Activated CD4-positive, alpha-beta T cell treated with anti-CD3 and anti-CD28 coated beads, Interleukin-2, amount 50 U/mL, for 16 hours (primary cell): ENCODE results near the gene ACTG1.

Source experiments
- DNase-seq: peaks from one replicate; pipeline ENCODE4 v3.0.0-alpha.2; 2020

ACTG1 gene

DNA sequence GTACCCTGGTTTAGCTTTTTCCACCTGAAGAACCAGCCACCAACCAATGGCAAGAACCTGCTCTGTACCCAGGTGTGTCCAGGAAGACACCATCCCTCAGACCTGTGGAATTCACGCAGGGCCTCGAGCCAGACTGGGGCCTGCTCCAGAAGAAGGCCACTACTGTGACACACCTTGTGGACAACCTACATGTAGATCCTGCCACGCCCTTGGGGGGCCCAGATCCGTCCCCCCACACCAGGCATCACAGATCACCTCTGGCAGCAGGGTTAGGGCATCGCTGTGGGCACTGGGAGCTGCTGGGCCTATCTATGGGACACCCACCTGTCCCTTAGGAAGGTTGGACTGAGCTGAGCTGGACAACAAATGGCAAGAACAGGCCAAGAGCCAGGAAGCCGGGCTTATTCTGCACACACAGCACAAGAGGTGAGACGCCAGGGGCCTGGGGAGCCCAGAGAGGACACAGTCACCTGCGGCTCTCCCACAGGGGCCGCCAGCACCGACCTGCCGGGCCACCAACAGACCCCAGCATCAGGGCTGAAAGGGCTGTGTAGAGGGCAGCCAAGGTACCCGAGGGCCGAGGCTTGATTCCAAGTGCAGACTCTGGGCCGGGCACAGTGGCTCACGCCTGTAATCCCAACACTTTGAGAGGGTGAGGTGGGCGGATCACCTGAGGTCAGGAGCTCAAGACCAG, 31.8 kb upstream of the ACTG1 start:
- DNase-seq = no peak

DNA sequence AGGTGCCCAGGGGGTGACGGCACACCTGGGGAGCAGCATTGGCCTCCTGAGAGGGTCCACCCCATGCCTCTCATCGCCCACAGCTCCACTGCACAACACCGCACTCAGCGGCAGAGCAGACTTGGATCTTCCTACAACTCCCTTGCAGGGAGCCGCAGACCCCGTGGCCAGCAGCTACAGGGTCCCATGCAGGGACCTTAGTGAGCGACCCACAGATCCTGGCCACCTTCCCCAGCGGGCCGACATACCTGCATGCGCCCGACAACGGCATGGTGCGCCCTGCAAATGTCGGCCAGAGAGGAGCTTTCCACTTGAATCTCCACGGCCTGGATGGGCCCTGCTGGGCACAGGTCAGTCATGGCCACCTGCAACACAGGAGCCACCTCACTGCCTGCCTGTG, 31.2 kb upstream of the ACTG1 start:
- DNase-seq = no peak

DNA sequence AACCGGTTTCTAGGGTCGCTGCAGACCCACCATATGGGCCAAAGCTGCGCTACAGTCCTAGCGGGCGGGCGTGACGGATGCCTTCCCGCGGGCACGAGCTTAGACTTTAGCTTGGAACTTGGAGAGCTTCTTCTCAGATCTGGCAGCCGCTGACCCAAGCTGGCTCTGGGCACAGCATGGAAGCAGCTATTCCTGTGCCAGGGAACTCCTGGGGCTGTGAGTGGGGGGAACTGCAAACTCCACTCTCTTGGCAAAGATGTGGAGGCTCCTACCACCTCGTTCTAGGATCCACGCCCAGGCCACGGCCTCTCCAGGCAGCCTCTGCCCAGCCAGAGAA, 30.7 kb upstream of the ACTG1 start:
- DNase-seq = no peak

DNA sequence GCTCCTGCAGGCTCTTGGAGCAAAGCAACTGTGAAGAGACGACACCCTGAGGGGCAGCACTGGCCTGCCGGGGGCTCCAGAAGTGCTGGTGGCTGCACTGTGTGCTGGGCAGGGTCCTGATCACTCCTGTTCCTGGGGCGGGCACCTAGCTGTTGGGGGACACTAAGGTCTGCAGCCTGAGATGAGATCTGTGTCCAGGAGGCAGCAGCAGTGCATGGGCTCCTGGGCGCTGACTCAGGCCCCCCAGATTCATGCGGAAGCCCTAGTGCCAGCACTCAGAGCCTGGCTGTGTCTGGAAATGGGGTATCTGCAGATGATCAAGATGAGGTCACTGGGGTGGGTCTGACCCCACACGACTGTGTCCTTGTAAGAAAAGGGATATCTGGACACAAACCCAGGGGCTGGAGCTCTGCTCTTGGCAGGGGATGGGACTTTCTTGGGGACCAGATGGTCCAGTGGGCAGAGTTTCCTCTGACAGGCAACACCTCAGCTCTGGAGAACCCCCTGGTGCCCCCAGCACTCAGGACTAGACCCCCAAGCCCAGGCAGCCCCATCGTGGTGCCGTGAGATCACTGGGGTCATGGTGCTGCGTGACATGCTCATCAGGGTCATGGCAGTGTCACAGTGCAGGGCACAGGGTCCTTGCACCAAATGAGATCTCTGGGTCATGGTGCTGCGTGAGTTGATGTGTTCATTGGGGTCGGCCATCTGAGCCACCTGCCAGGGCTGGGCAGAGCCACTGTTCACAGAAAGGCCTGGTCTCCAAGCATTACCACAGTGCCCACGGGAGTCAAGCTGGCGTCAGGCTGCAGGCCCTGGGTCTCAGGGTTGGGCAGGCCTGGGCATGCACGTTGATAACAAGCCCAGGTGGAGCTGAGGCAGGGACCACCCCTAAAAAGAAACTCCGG, 30.1 kb upstream of the ACTG1 start:
- DNase-seq = no peak

DNA sequence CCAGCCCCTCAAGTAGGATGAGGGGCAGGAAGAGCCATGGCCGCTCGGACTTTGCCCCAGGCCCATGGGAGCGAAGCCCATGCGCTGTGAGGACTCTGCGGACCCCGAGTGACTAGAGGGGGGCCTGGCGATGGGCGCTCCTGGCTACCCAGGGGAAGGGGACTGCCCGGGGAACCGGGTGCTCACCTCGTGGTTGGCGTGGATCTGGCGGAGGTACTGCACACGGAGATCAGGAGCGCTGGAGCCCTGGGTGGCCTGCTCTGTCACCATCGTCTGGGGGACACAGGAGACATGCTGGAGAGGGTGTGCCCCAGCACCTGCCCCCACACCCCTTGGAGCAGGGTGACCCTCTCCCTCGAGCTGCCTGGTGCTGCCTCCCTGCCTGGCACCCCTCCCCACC, 28.5 kb upstream of the ACTG1 start:
- no peak for DNase-seq

DNA sequence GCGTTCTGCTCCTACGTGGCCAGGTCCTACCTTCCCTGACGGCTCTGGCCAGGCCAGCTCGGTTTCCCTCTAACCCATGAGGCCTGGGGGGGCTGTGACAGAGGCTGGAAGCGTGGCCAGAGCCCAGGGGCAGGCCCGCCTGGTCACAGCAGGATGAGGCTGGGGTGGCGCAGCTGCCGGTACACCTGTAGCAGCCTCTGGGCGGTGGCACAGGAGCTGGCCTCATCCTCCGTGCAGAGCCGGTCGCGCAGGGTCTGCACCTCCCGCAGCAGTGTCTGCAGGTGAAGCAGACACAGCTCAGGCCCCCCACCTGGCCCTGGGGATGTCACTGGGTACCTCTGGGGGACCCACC, 28.1 kb upstream of the ACTG1 start:
- no peak for DNase-seq

DNA sequence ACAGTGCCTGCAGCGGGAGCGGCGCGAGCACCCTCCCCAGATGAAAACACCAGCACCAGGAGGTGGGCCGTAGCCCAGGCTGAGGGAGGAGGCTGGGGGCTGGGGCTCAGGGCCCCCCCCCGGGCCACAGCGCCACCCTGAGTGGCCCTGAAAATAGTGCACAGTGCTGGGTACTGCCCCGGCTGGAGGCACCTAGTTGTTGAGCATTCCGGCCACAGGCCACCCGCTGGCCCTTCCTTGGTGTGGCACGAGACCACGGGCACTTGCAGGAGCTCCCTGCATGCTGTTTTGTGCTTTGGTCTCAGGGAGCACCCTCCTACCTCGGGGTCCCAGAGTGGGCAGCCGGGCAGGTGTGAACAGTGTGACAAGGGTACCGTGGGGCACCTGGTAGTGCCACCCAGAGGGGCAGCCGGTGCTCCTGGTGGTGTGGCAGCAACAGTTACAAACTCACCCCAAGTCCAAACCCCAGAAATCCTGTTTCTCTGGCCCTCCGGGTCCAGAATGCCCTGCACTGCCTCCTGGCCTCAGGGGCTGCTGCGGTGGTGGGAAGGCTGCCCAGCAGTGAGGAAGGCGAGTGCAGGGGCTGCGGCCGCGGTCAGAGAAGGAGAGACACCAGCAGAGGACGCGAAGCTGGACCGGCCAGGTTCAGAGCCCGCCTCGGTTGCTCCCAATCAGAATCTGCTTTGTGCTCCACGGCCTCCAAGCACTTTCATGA, 27.5 kb upstream of the ACTG1 start:
- DNase-seq = no peak

DNA sequence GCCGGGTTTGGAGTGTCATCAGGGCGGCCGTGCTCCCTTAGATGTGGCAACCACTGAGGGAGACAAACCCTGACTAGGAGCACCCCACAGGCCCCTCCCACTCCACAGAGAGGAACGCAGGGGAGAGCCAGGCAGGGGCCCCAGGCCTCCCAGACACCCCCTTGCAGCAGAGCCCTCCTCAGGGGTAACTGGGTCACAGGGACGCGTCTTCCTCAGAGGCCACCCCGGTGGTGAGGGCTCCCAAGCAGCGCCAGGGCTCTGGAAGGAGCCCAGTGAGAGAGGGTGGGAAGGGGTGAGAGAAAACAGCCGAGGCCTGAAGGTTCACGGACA, 26.9 kb upstream of the ACTG1 start:
- no peak for DNase-seq

DNA sequence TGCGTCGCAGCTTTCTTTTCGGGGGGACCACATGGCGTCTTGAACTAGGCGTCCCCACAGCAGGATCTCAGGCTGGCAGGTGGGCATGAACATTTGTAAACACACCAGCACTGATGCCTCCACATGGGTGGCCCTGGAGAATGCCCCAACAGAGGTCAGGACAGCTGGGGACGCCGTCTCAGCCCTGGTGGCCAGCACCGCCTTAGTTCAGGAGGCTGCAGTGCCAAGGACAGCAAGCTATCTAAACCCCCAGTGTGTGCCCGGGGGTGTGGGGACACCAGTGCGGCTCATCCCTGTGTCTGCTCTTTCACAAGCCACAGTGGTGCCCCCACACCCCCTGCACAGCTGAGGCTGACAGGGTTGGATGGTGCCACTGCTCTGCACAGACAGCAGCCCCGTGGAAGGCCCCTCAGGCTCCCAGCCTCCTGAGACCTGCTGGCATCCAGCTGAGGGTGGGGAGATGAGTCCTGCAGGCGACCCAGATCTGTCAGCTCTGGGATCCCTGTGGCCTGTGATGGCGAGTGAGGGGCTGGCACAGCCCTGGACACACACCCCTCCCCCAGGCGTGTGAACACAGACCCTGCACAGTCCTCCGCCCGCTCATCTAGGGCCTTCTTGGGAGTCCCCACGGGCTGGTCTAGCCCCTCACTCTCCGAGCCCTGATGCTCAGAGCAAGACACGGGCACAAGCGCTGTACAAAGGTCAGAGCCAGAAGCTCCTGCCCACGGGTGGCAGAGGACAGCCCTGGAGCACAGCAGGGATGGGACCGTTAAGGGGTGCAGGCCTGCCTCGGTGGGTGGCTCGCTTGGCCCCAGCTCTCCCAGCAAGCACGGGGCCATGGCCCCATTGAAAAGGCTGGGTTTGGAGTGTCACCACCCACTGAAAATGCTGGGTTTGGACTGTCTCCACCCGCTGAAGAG, 26.3 kb upstream of the ACTG1 start:
- no peak for DNase-seq

DNA sequence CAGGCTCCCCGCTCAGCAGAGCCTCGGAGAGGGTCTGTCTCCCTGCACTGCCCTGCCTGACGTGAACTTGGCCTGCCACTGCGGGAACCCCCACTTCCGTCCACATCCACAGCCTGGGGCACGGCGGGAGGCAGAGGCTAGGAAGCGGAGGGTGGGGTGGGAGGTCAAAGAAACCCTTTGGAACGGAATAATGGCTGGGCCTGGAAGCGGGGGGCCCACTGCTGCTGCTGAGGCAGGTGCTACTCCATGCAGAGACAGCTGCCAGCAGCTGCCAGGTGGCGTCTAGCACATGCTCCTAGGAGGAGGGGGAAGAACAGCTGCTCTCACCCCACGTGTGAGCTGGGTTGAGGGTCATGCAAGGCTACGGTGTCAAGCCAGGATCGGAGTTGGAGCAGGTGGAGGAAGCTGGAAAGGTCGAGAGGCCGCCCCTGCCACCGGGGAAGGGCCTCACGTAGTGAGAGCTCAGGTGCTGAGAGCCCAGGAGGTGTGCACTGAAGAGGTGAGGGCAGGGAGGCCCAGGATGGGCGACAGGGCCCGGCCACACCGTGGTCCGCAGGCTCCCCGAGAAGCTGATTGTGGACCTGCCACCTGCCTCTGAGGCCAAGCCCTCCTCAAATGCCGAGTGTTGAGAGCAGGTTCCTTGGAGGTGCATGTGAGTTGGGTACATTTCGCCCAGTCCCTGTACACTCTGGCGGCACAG, 25.4 kb upstream of the ACTG1 start:
- no peak for DNase-seq

DNA sequence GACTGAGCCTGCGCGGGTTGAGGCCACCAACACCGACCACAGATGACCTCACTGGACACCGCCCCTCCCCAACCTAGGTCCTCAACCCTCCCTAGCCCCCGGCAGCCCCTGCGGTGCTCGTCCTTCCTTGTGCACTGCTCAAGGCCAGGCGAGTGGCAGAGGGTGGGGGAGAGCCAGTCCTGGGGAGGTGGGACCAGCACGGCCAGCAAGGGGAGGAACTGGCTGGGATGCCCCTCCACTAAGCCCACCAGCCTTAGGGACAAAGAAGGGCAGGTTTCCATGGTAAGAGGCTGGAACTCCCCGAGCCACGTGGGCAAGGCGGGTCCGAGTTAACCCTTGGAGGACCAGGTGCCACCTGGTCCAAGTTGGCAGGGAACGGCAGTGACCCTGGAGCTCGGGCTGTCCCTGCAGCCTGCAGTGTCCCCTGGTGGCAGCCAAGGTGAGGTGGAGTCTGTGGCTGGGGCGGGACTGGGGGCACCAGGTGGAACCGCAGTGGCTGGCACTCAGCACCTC, 24.8 kb upstream of the ACTG1 start:
- DNase-seq = no peak

DNA sequence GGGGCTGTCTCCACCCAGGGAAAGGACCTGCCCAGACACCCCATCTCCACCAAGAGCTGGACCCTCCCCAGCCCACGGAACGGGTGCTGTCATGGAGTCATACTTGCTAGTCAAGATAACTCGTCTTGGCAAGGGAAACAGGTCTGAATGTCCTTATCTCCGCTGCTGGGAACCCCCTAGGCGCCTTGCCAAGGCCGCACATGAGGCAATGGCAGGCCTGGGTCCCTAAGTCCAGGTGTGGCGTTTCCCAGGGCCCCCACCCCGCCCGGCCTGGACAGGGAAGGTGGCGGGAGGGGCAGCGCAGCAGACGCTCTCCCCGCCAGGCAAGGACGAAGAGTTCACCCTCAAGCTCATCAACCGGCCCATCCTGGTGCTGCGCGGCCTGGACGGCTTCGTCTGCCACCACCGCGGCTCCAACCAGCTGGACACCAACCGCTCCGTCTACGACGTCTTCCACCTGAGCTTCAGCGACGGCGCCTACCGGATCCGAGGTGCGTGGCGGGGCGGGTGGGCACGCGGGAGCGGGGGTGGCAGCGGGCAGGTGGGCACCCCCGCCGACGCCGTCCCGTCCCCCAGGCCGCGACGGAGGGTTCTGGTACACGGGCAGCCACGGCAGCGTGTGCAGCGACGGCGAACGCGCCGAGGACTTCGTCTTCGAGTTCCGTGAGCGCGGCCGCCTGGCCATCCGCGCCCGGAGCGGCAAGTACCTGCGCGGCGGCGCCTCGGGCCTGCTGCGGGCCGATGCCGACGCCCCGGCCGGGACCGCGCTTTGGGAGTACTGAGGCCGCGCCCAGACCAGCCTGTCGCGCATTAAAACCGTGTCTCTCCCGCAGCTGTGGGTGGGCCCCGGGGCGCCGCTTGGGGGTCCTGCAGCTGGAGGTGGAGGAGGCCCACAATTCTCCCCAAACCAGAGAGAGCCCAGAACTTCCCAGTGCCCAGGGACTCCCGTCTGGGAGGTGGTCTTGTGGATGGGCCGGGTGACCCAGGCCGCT, 24.0 kb upstream of the ACTG1 start:
- DNase-seq = no peak

DNA sequence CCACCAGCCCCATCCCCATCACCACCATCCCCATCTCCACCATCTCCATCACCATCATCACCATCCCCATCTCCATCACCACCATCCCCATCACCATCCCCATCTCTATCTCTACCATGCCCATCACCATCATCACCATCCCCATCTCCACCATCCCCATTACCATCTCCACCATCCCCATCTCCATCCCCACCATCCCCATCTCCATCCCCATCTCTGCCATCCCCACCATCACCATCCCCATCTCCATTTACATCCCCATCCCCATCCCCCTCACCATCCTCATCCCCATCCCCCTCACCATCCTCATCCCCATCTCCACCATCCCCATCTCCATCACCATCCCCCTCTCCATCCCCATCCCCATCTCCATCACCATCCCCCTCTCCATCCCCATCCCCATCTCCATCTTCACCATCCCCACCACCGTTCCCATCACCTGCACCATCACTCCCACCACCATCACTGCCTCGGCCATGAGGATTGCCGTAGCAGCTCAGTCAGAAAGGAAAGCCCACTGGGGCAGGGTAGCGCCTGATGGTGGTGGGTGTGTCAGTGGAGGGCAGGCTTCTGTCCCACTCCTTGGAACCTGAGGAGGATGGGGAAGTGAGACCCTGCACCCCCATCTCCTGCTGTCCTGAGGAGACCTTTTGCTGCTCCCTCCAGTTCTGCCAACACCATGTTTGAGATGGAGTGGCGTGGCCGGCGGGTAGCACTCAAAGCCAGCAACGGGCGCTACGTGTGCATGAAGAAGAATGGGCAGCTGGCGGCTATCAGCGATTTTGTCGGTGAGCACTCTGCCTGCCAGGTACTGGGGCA, 23.1 kb upstream of the ACTG1 start:
- no peak for DNase-seq

DNA sequence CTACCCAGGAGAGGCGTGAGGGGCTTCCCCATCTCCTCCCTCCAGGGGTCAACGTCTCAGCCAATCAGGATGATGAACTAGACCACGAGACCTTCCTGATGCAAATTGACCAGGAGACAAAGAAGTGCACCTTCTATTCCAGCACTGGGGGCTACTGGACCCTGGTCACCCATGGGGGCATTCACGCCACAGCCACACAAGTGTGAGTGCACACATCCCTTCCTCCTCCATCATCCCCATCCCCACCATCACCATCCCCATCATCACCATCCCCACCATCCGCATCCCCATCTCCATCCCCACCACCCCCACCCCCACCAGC, 22.4 kb upstream of the ACTG1 start:
- no peak for DNase-seq

DNA sequence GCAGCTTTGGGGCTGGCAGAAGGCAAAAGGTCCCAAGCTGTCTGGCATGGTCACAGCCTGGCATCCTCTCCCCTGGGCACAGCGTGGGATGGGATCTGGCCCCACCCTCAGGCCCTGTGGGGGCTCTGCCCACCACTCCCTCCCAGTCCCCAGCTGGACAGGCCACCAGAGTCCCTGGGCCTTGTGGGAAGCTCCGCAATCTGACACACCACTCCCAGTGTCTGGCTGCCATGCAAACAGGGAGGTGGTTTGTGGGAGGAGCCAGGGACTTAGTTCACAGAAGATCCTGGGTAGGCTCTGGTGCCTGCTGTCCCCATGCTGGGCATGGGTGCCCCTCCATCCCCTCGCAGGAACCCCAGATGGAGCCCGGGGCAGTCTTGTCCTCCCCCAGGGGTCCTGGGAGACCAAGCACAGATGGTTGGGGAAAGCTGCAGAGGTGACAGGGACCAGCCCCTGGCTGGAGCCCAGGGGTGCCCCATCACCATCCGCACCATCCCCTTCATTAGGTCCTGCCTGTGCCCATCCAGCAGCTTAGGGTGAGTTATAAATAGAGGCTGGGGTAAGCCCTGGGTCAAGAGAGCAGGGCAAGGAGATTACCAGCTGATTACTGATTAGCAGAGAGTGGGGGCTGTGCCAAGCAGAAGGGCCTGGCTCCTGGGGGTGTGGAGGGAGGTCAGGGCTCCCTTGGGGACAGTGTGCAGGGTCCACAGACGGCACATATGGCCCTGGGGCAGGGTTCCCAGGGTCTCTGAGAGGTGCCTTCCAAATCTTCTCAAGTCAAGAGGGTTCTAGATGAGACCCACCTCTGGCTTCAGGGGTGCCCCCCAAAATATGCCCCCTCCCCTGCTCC, 21.8 kb upstream of the ACTG1 start:
- no peak for DNase-seq

DNA sequence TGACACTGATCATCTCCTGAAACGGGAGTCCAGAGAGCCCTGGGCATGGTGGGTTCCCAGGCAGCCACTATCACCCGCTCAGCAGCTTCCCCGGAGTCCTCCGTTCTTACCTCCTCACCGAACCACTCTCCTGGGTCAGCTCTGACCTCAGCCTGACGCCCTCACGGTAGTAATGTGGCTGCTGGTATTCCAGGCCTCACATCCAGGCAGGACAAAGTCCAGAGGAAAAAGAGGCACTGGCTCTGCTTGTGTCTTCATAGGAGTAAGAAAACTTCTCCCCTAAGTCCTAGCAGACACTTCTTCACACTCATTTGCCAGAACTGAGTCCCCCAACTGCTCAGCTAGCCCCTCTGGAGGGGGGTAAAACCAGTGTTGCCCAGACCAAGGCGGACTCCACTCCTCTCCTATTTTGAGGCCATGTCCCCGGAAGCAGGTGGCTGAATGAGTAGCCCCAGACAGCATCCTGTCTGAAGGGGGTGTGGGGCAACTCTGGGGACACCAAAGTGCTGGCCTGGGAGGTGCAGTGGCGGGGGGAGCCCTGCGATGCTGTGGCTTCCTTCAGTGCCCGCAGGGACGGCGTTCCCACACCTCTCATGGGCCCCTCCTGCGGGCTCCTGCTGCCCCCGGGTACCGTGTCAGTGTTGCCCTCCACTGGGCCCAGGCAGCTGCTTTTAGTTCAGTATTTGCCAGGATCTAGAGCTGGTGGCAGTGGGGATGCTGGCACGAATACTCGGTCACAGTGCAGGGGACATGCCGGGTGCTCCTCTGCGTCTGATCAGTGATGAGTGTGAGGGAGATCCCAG, 20.9 kb upstream of the ACTG1 start:
- no peak for DNase-seq

DNA sequence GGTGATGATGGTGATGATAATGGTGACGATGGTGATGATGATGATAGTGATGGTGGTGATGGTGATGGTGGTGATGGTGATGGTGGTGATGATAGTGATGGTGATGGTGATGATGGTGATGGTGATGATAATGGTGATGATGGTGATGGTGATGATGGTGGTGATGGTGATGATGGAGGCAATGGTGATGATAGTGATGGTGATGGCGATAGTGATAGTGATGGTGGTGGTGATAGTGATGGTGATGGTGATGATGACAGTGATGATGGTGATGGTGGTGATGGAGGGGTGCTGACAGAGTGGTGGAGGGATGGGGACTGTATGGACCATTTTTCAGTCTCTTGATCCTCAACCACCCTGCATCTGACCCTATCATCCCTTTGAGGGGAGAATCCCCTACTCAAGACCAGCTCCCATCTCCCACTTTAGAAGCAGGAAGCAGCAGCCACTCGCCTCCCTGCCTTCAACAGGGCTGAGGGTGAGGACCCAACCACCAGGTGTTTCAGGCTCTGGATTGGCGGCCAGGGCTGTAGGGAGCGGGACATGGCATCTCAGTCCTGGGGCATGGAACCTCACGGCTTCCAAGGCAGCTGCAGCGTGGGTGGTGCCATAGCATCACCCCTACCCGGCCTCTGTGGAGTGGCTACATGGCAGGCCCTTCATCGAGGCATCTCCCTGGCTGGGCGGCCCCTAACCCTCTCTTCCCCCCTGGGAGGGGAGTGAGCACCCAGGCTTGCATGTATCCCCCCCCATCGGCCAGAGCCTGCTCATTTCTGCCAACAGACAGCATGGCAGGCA, 20.1 kb upstream of the ACTG1 start:
- no peak for DNase-seq
